ENCODE results near the gene TPPP. TPM values are rescaled to one million over a fixed set of nuclear protein-coding genes. Genes with fewer than 3 reads are reported as not detected.
A peak's percentile ranks its signal among the peaks of the same experiment; 100 is the strongest.
"Not testable (repeated sequence)": the region's sequence is repeated elsewhere in the genome, so short reads cannot be mapped to it uniquely, and the experiment has no call there.

TPPP gene
- total and polyA plus RNA-seq, 5 donors = 12.2 to 30.1 (median 18.7) TPM

GRCh38 chr5:694042-694431 lies 885 bp upstream of the TPPP start:
- ATAC-seq (peak; percentile 0 to 8), DNase-seq (peak; percentile 28 to 60 (median 58))

GRCh38 chr5:692529-693041 lies 567 bp downstream of the TPPP start:
- peak overlapping the region; percentile 21 for H3K27ac ChIP-seq (ENCODE audit: low read length)
- intact Hi-C loops (cut with DNase I) = loop anchor here in 1 of 4 donors (10.0 kb wide), 1 partner anchor 92 kb away; the partner anchor contains the start of gene ZDHHC11B
- under 1% methylated on average over 40 of the region's 41 CpGs for WGBS
- H3K4me3 ChIP-seq (ENCODE audit: low read length) = peak overlapping the region; percentile 89
- not testable (repeated sequence) for H3K27me3 ChIP-seq (ENCODE audit: control insufficient read depth, insufficient read depth); H3K9me3 ChIP-seq (ENCODE audit: control insufficient read depth, low read length); H3K4me1 ChIP-seq (ENCODE audit: control insufficient read depth, insufficient read depth, low read length)
- ATAC-seq (peak in 1 of 2 donors; percentile 0), DNase-seq (peak; percentile 39 to 54 (median 53))

More at GRCh38 chr5:694042-694431, 885 bp upstream of the TPPP start:
- H3K27me3 ChIP-seq (ENCODE audit: control insufficient read depth, insufficient read depth); H3K4me1 ChIP-seq (ENCODE audit: control insufficient read depth, insufficient read depth, low read length); H3K4me3 ChIP-seq (ENCODE audit: low read length); H3K27ac ChIP-seq (ENCODE audit: low read length); H3K9me3 ChIP-seq (ENCODE audit: control insufficient read depth, low read length): not testable (repeated sequence)
- intact Hi-C loops (cut with DNase I) = loop anchor here in 1 of 4 donors (10.0 kb wide), 1 partner anchor 91 kb away; the partner anchor contains the start of gene ZDHHC11B
- WGBS = 5% methylated on average over 12 of the region's 22 CpGs

- intact Hi-C loops (cut with DNase I) = loop anchor here in 1 of 4 donors (10.0 kb wide), 1 partner anchor 93 kb away; the partner anchor contains the start of gene ZDHHC11B
- Histone ChIP-seq H3K4me3 (ENCODE audit: low read length) (peak overlapping the region; percentile 89), H3K9me3 (ENCODE audit: control insufficient read depth, low read length) (no peaks in the 10 kb centered on the region), H3K27me3 (ENCODE audit: control insufficient read depth, insufficient read depth) (no peaks in the 10 kb centered on the region), H3K4me1 (ENCODE audit: control insufficient read depth, insufficient read depth, low read length) (no peaks in the 10 kb centered on the region), H3K27ac (ENCODE audit: low read length) (peak overlapping the region; percentile 21)
- WGBS = 21% methylated on average over 2 of the region's 2 CpGs
- ATAC-seq (no peak), DNase-seq (peak in 1 of 3 donors; percentile 4)
Measured at GRCh38 chr5:691817-692528, 1.2 kb downstream of the TPPP start.

GRCh38 chr5:691049-691448 lies 2.1 kb downstream of the TPPP start:
- intact Hi-C loops (cut with DNase I) = loop anchor here in 1 of 4 donors (10.0 kb wide), 1 partner anchor 94 kb away; the partner anchor contains the start of gene ZDHHC11B
- H3K9me3 ChIP-seq (ENCODE audit: control insufficient read depth, low read length); H3K27ac ChIP-seq (ENCODE audit: low read length); H3K27me3 ChIP-seq (ENCODE audit: control insufficient read depth, insufficient read depth); H3K4me1 ChIP-seq (ENCODE audit: control insufficient read depth, insufficient read depth, low read length); H3K4me3 ChIP-seq (ENCODE audit: low read length): not testable (repeated sequence)
- DNase-seq (peak in 1 of 3 donors; percentile 73), ATAC-seq (peak; percentile 27 to 59)
- no CpG with 5 or more reads among the region's 23 CpGs for WGBS

- H3K9me3 ChIP-seq (ENCODE audit: control insufficient read depth, low read length); DNase-seq; H3K4me3 ChIP-seq (ENCODE audit: low read length); H3K27ac ChIP-seq (ENCODE audit: low read length); H3K4me1 ChIP-seq (ENCODE audit: control insufficient read depth, insufficient read depth, low read length); H3K27me3 ChIP-seq (ENCODE audit: control insufficient read depth, insufficient read depth): not testable (repeated sequence)
- WGBS = no CpG with 5 or more reads among the region's 12 CpGs
- ATAC-seq = peak; percentile 40 to 47
- intact Hi-C loops (cut with DNase I) = loop anchor here in 1 of 4 donors (10.0 kb wide), 1 partner anchor 95 kb away; the partner anchor contains the start of gene ZDHHC11B
Measured at GRCh38 chr5:690293-690692, 2.9 kb downstream of the TPPP start.

GRCh38 chr5:688348-689010 lies 4.7 kb downstream of the TPPP start:
- not testable (repeated sequence) for H3K4me1 ChIP-seq (ENCODE audit: control insufficient read depth, insufficient read depth, low read length); H3K9me3 ChIP-seq (ENCODE audit: control insufficient read depth, low read length); H3K27me3 ChIP-seq (ENCODE audit: control insufficient read depth, insufficient read depth); H3K4me3 ChIP-seq (ENCODE audit: low read length); ATAC-seq; H3K27ac ChIP-seq (ENCODE audit: low read length)
- WGBS = 88% methylated on average over 17 of the region's 30 CpGs
- intact Hi-C loops (cut with DNase I) = loop anchor here in 1 of 4 donors (5.0 kb wide), 1 partner anchor 89 kb away; no protein-coding TSS in a partner anchor
- peak; percentile 23 to 47 (median 28) for DNase-seq

- H3K9me3 ChIP-seq (ENCODE audit: control insufficient read depth, low read length) = not testable (repeated sequence)
- 82% methylated on average over 12 of the region's 12 CpGs for WGBS
Measured at GRCh38 chr5:686936-687335, 6.2 kb downstream of the TPPP start.

GRCh38 chr5:686172-686523 lies 7.0 kb downstream of the TPPP start:
- H3K4me3 ChIP-seq (ENCODE audit: low read length); H3K9me3 ChIP-seq (ENCODE audit: control insufficient read depth, low read length); ATAC-seq; H3K27me3 ChIP-seq (ENCODE audit: control insufficient read depth, insufficient read depth); H3K4me1 ChIP-seq (ENCODE audit: control insufficient read depth, insufficient read depth, low read length); H3K27ac ChIP-seq (ENCODE audit: low read length): not testable (repeated sequence)
- DNase-seq = peak; percentile 4 to 30 (median 25)
- intact Hi-C loops (cut with DNase I) = loop anchor here in 1 of 4 donors (5.0 kb wide), 1 partner anchor 91 kb away; no protein-coding TSS in a partner anchor
- 95% methylated on average over 11 of the region's 12 CpGs for WGBS

More at GRCh38 chr5:686936-687335, 6.2 kb downstream of the TPPP start:
- H3K27ac ChIP-seq (ENCODE audit: low read length); H3K4me1 ChIP-seq (ENCODE audit: control insufficient read depth, insufficient read depth, low read length); ATAC-seq; H3K4me3 ChIP-seq (ENCODE audit: low read length); H3K27me3 ChIP-seq (ENCODE audit: control insufficient read depth, insufficient read depth): not testable (repeated sequence)
- peak in 2 of 3 donors; percentile 22 to 23 for DNase-seq
- intact Hi-C loops (cut with DNase I) = loop anchor here in 1 of 4 donors (5.0 kb wide), 1 partner anchor 90 kb away; no protein-coding TSS in a partner anchor

GRCh38 chr5:685262-686171 lies 7.6 kb downstream of the TPPP start:
- no peaks in the 10 kb centered on the region for H3K9me3 ChIP-seq (ENCODE audit: control insufficient read depth, low read length)
- no peak overlapping the region for H3K4me3 ChIP-seq (ENCODE audit: low read length)
- no peak overlapping the region for H3K27ac ChIP-seq (ENCODE audit: low read length)
- H3K27me3 ChIP-seq (ENCODE audit: control insufficient read depth, insufficient read depth) = no peaks in the 10 kb centered on the region
- intact Hi-C loops (cut with DNase I) = loop anchor here in 1 of 4 donors (5.0 kb wide), 1 partner anchor 92 kb away; no protein-coding TSS in a partner anchor
- DNase-seq = peak; percentile 20 to 39 (median 38)
- no peaks in the 10 kb centered on the region for H3K4me1 ChIP-seq (ENCODE audit: control insufficient read depth, insufficient read depth, low read length)
- ATAC-seq = no peak
- WGBS = 91% methylated on average over 24 of the region's 24 CpGs

GRCh38 chr5:684751-685216 lies 8.4 kb downstream of the TPPP start:
- H3K4me1 ChIP-seq (ENCODE audit: control insufficient read depth, insufficient read depth, low read length) = no peaks in the 10 kb centered on the region
- DNase-seq (peak; percentile 1 to 45 (median 29)), ATAC-seq (no peak)
- H3K4me3 ChIP-seq (ENCODE audit: low read length) = no peak overlapping the region
- intact Hi-C loops (cut with DNase I) = loop anchor here in 1 of 4 donors (5.0 kb wide), 1 partner anchor 93 kb away; no protein-coding TSS in a partner anchor
- no peaks in the 10 kb centered on the region for H3K9me3 ChIP-seq (ENCODE audit: control insufficient read depth, low read length)
- WGBS = 87% methylated on average over 17 of the region's 17 CpGs
- no peaks in the 10 kb centered on the region for H3K27me3 ChIP-seq (ENCODE audit: control insufficient read depth, insufficient read depth)
- no peak overlapping the region for H3K27ac ChIP-seq (ENCODE audit: low read length)

Data from right cardiac atrium (tissue), 5 donors.